Measurements from ENCODE around the gene GSE1. TPM values are rescaled to one million over a fixed set of nuclear protein-coding genes. Genes with fewer than 3 reads are reported as not detected.

The GSE1 gene
- total and polyA plus RNA-seq, 9 of the 15 experiments (the other 6 are each of a cell fraction or from before 2014, with no cell fraction given) = 12.2 to 244 (median 57.9) TPM

- Histone ChIP-seq H3K79me2 (ENCODE audit: control insufficient read depth, insufficient read depth, low read length) (peaks cover 99% of the 10 kb centered on the region), H3K9ac (ENCODE audit: insufficient read depth in 1 of 2, low read depth in 2 of 2, low read length in 2 of 2) (no peak overlapping the region), H3K27me3 (ENCODE audit: control insufficient read depth in 2 of 2, insufficient read depth in 2 of 2, low read length in 2 of 2) (no peaks in the 10 kb centered on the region), H2AFZ (ENCODE audit: low read depth, low read length) (no peak overlapping the region), H3K27ac (ENCODE audit: extremely low read depth, low read depth, low read length) (no peak overlapping the region), H3K4me3 (no peak overlapping the region), H3K9me3 (replicated peaks; ENCODE audit: control insufficient read depth, insufficient read depth, low read depth, low read length) (peaks cover 5% of the 10 kb centered on the region; the same call in 1 of the 2 replicates), H4K20me1 (replicated peaks; ENCODE audit: control insufficient read depth, insufficient read depth, low read length) (peaks cover 78% of the 10 kb centered on the region), H3K4me1 (replicated peaks in 1 of 2; ENCODE audit: control insufficient read depth in 2 of 2, insufficient read depth in 2 of 2, low read length in 2 of 2) (peaks cover 8 to 75% of the 10 kb centered on the region in 2 experiments; a peak in 4 of 5 replicates), H3K4me2 (ENCODE audit: insufficient read depth, low read length) (no peak overlapping the region), H3K36me3 (ENCODE audit: control insufficient read depth, insufficient read depth, low read length) (peaks cover 97% of the 10 kb centered on the region), H3K9me1 (ENCODE audit: control insufficient read depth, insufficient read depth, low read length) (peaks cover 15% of the 10 kb centered on the region)
- no TSS peak for BruUV-seq (replicated peaks)
- intact Hi-C loops (cut with micrococcal nuclease) = no loop called here
- no peak for FAIRE-seq
- POLR2A ChIA-PET = interaction anchor here (0.6 to 1.6 kb wide), 3 partner anchors 11 to 321 kb away, joined by 3 to 5 read pairs (median 4); no protein-coding TSS in a partner anchor
- 89% methylated on average over 3 of the region's 8 CpGs for WGBS (ENCODE audit: insufficient coverage, low coverage, missing lambda C conversion rate)
- CTCF ChIA-PET (ENCODE audit: low intra/inter-chr PET ratio) = no interaction called here
- in situ Hi-C loops (cut with MboI) = no loop called here
- TF ChIP-seq POLR2AphosphoS2 (IDR thresholded peaks at IDR 0.05; ENCODE audit: low read length) (peak; percentile 71; the same call in 1 of the 2 replicates), ZNF644 (tag; IDR thresholded peaks at IDR 0.05; ENCODE audit: low read depth) (no peak)
- no peak for DNase-seq (ENCODE audit: extremely low read depth in 1 of 4, low spot score in 3 of 4)
- no peak for ATAC-seq
These were observed 14.0 kb downstream of the GSE1 start for GRCh38 chr16:85627089-85627488.

GRCh38 chr16:85627526-85628264 lies 14.6 kb downstream of the GSE1 start:
- H3K27me3 ChIP-seq (ENCODE audit: control insufficient read depth in 2 of 2, insufficient read depth in 2 of 2, low read length in 2 of 2) = no peaks in the 10 kb centered on the region
- peaks cover 97% of the 10 kb centered on the region; the same call in 2 of the 3 replicates for H3K36me3 ChIP-seq (ENCODE audit: control insufficient read depth, insufficient read depth, low read length)
- H3K4me2 ChIP-seq (ENCODE audit: insufficient read depth, low read length) = no peak overlapping the region
- peaks cover 4 to 74% of the 10 kb centered on the region in 2 experiments; a peak in 3 of 5 replicates for H3K4me1 ChIP-seq (replicated peaks in 1 of 2; ENCODE audit: control insufficient read depth in 2 of 2, insufficient read depth in 2 of 2, low read length in 2 of 2)
- no TSS peak for BruUV-seq (replicated peaks)
- peaks cover 5% of the 10 kb centered on the region; the same call in 1 of the 2 replicates for H3K9me3 ChIP-seq (replicated peaks; ENCODE audit: control insufficient read depth, insufficient read depth, low read depth, low read length)
- POLR2A ChIA-PET = interaction anchor here (0.5 to 1.6 kb wide), 6 partner anchors 11 to 411 kb away, joined by 3 to 5 read pairs (median 3); no protein-coding TSS in a partner anchor
- in situ Hi-C loops (cut with MboI) = no loop called here
- H3K9me1 ChIP-seq (ENCODE audit: control insufficient read depth, insufficient read depth, low read length) = peaks cover 13% of the 10 kb centered on the region
- no peak overlapping the region for H3K27ac ChIP-seq (ENCODE audit: extremely low read depth, low read depth, low read length)
- no peak overlapping the region for H3K4me3 ChIP-seq
- no peak for ATAC-seq
- FAIRE-seq = no peak
- no peak overlapping the region for H3K9ac ChIP-seq (ENCODE audit: insufficient read depth in 1 of 2, low read depth in 2 of 2, low read length in 2 of 2)
- H4K20me1 ChIP-seq (replicated peaks; ENCODE audit: control insufficient read depth, insufficient read depth, low read length) = peaks cover 76% of the 10 kb centered on the region
- CTCF ChIA-PET (ENCODE audit: low intra/inter-chr PET ratio) = no interaction called here
- H2AFZ ChIP-seq (ENCODE audit: low read depth, low read length) = no peak overlapping the region
- peaks cover 99% of the 10 kb centered on the region for H3K79me2 ChIP-seq (ENCODE audit: control insufficient read depth, insufficient read depth, low read length)
- intact Hi-C loops (cut with micrococcal nuclease) = no loop called here
- 93% methylated on average over 19 of the region's 30 CpGs for WGBS (ENCODE audit: insufficient coverage, low coverage, missing lambda C conversion rate)
- TF ChIP-seq POLR2G (IDR thresholded peaks at IDR 0.05; ENCODE audit: low read depth, low read length) = peak; percentile 68
- TF ChIP-seq RBM22 (IDR thresholded peaks at IDR 0.05; ENCODE audit: low read depth, low read length, poor library complexity, severe bottlenecking) = peak; percentile 71
- TF ChIP-seq ZNF551 (CRISPR knock-in tag; IDR thresholded peaks at IDR 0.05) = no peak
- TF ChIP-seq BRD9 (IDR thresholded peaks at IDR 0.05; ENCODE audit: low read depth, partially characterized antibody) = no peak
- no peak for TF ChIP-seq CBX5 (IDR thresholded peaks at IDR 0.05; ENCODE audit: borderline replicate concordance, low read depth)
- DNase-seq (ENCODE audit: extremely low read depth in 1 of 4, low spot score in 3 of 4) = no peak
